Measurements from ENCODE around the gene GRM4. TPM values are rescaled to one million over a fixed set of nuclear protein-coding genes. Genes with fewer than 3 reads are reported as not detected.

GRM4 gene
- total and polyA plus RNA-seq, 9 donors = under 0.01 to 0.37 (median 0.08) TPM; not detected in 2

- DNase-seq = no peak
- H3K27me3 ChIP-seq = no peaks in the 10 kb centered on the region
- no peaks in the 10 kb centered on the region for H3K36me3 ChIP-seq
- peaks cover 6% of the 10 kb centered on the region for H3K4me1 ChIP-seq (ENCODE audit: insufficient read depth)
- no peak overlapping the region for H3K27ac ChIP-seq
- intact Hi-C loops (cut with DNase I) = no loop called here
- TF ChIP-seq EP300 (IDR thresholded peaks at IDR 0.05) (no peak), POLR2A (IDR thresholded peaks at IDR 0.05) (no peak), CTCF (IDR thresholded peaks at IDR 0.05) (no peak)
- 78 to 86% (median 81%) methylated on average over 14 to 15 of the region's 15 CpGs for WGBS, 3 donors
- H3K4me3 ChIP-seq = no peak overlapping the region
- no peaks in the 10 kb centered on the region for H3K9me3 ChIP-seq
These were observed 75.4 kb downstream of the GRM4 start for GRCh38 chr6:34070315-34071135.

- no peaks in the 10 kb centered on the region for H3K9me3 ChIP-seq
- H3K4me1 ChIP-seq (ENCODE audit: insufficient read depth) = peaks cover 6% of the 10 kb centered on the region
- H3K27me3 ChIP-seq = no peaks in the 10 kb centered on the region
- DNase-seq = no peak
- H3K4me3 ChIP-seq = no peak overlapping the region
- 46 to 52% (median 50%) methylated on average over 8 of the region's 8 CpGs for WGBS, 3 donors
- intact Hi-C loops (cut with DNase I) = no loop called here
- no peaks in the 10 kb centered on the region for H3K36me3 ChIP-seq
- H3K27ac ChIP-seq = no peak overlapping the region
- TF ChIP-seq CTCF (IDR thresholded peaks at IDR 0.05) (no peak), POLR2A (IDR thresholded peaks at IDR 0.05) (no peak), EP300 (IDR thresholded peaks at IDR 0.05) (no peak)
These were observed 77.3 kb downstream of the GRM4 start for GRCh38 chr6:34068462-34069044.

- WGBS, 3 donors = 38 to 54% (median 45%) methylated on average over 12 to 13 of the region's 13 CpGs
- Histone ChIP-seq H3K4me1 (ENCODE audit: insufficient read depth) (peaks cover 6% of the 10 kb centered on the region), H3K27ac (no peak overlapping the region), H3K4me3 (no peak overlapping the region), H3K9me3 (no peaks in the 10 kb centered on the region), H3K27me3 (no peaks in the 10 kb centered on the region), H3K36me3 (no peaks in the 10 kb centered on the region)
- TF ChIP-seq EP300 (IDR thresholded peaks at IDR 0.05) = no peak
- intact Hi-C loops (cut with DNase I) = no loop called here
- DNase-seq = no peak
These were observed 78.1 kb downstream of the GRM4 start for GRCh38 chr6:34067814-34068213.

- H3K36me3 ChIP-seq = no peaks in the 10 kb centered on the region
- no peak overlapping the region for H3K4me3 ChIP-seq
- peaks cover 6% of the 10 kb centered on the region for H3K4me1 ChIP-seq (ENCODE audit: insufficient read depth)
- H3K27ac ChIP-seq = no peak overlapping the region
- 45 to 66% (median 51%) methylated on average over 21 of the region's 21 CpGs for whole genome bisulfite sequencing, 3 donors
- no peaks in the 10 kb centered on the region for H3K9me3 ChIP-seq
- DNase-seq = no peak
- TF ChIP-seq CTCF (IDR thresholded peaks at IDR 0.05) (no peak), POLR2A (IDR thresholded peaks at IDR 0.05) (no peak), EP300 (IDR thresholded peaks at IDR 0.05) (no peak)
- intact Hi-C loops (cut with DNase I) = no loop called here
- no peaks in the 10 kb centered on the region for H3K27me3 ChIP-seq
These were observed 78.8 kb downstream of the GRM4 start for GRCh38 chr6:34066772-34067770.

Data from ovary (tissue), 9 donors.